Measurements from ENCODE around the gene GHR. TPM values are rescaled to one million over a fixed set of nuclear protein-coding genes. Genes with fewer than 3 reads are reported as not detected.

Gene GHR
- polyA plus RNA-seq, 1 donor (not counting 4 experiments of a cell fraction or from before 2014, with no cell fraction given) = 1.8 TPM

GRCh38 chr5:42770003-42770402 lies 346.8 kb downstream of the GHR start:
- no peak for FAIRE-seq
- H3K27ac ChIP-seq (ENCODE audit: control insufficient read depth, insufficient read depth, low read length) = no peak overlapping the region
- DNase-seq (ENCODE audit: low read depth, low spot score) = no peak
- H3K4me2 ChIP-seq (ENCODE audit: control insufficient read depth, extremely low read depth, insufficient read depth, low read depth, low read length) = no peak overlapping the region
- dilution Hi-C loops (cut with MboI; ENCODE audit: extremely low pct_ligation_motif_present, low sequenced_read_pairs) = no loop called here
- no peaks in the 10 kb centered on the region for H4K20me1 ChIP-seq (ENCODE audit: control insufficient read depth, extremely low read depth, insufficient read depth, low read length)
- TF ChIP-seq CTCF (optimal IDR thresholded peaks at IDR 0.05 in 1 of 3, IDR thresholded peaks at IDR 0.05 in 1 of 3, conservative IDR thresholded peaks at IDR 0.05 in 1 of 3; ENCODE audit: extremely low read depth in 1 of 3, insufficient read depth in 2 of 3, low read length in 3 of 3) = no peak
- H3K9me3 ChIP-seq (ENCODE audit: control insufficient read depth, low read depth, low read length) = no peaks in the 10 kb centered on the region
- no peak overlapping the region for H3K9ac ChIP-seq (ENCODE audit: control insufficient read depth, extremely low read depth, insufficient read depth, low read length)
- no peaks in the 10 kb centered on the region for H3K27me3 ChIP-seq (ENCODE audit: control insufficient read depth, extremely low read depth, insufficient read depth, low read length)
- no peaks in the 10 kb centered on the region for H3K9me1 ChIP-seq (ENCODE audit: control insufficient read depth, extremely low read depth, insufficient read depth, low read length)
- H3K4me1 ChIP-seq (ENCODE audit: control insufficient read depth, extremely low read depth, insufficient read depth, low read length) = peaks cover 10% of the 10 kb centered on the region
- H3K79me2 ChIP-seq (ENCODE audit: control insufficient read depth, insufficient read depth, low read length) = no peaks in the 10 kb centered on the region
- H3K4me3 ChIP-seq (ENCODE audit: control insufficient read depth in 2 of 3, extremely low read depth in 1 of 3, insufficient read depth in 2 of 3, low read depth in 1 of 3, low read length in 3 of 3) = no peak overlapping the region
- no peaks in the 10 kb centered on the region for H3K36me3 ChIP-seq (ENCODE audit: control insufficient read depth in 2 of 2, extremely low read depth in 1 of 2, insufficient read depth in 2 of 2, low read length in 2 of 2)
- H2AFZ ChIP-seq (ENCODE audit: control insufficient read depth, low read length) = no peak overlapping the region
